B cell (primary cell): ENCODE results near the gene PAPLN. TPM values are rescaled to one million over a fixed set of nuclear protein-coding genes. Genes with fewer than 3 reads are reported as not detected.

ENCODE experiments used
- ATAC-seq: fragments of 200-7000 bp; cut with Tn5 transposase; one replicate; pipeline ENCODE4 v1.10.0; 2021; ENCODE audit warnings: low read depth, mild to moderate bottlenecking, moderate number of reproducible peaks, moderate library complexity
- CTCF ChIA-PET: fragments of 350-600 bp; sonication (Branson Sonifier 250); formaldehyde crosslinking; loops from one replicate; lab custom pipeline; 2021; ENCODE audit warnings: antibody characterized with exemption, inconsistent platforms; lab: Charles Lee
- POLR2A ChIA-PET: fragments of 350-600 bp; sonication (Branson Sonifier 250); formaldehyde crosslinking; loops from one replicate; lab custom pipeline; 2021; ENCODE audit warnings: antibody characterized with exemption; lab: Charles Lee
- DNase-seq: peaks from one replicate; pipeline ENCODE4 v3.0.0; 2013
- H2AFZ ChIP-seq: 2 replicates; pipeline ENCODE4 v1.6.1; 2012; ENCODE audit warnings: mild to moderate bottlenecking, low read depth, low read length; ENCODE audit not compliant: insufficient read depth, poor library complexity, severe bottlenecking
- H3K27ac ChIP-seq, 2 donors: 1 replicate in 1 of 2; 2 replicates in 1 of 2; pipeline ENCODE4 v1.5.1; 2012 to 2013; ENCODE audit warnings: low read length in 2 of 2, mild to moderate bottlenecking in 2 of 2, moderate library complexity in 1 of 2
- H3K27me3 ChIP-seq, 4 experiments: fragments of 200-600 bp in 1 of 4; sonication (generic) in 1 of 4; replicated peaks in 1 of 4; 1 replicate in 2 of 4; 2 replicates in 2 of 4; pipeline versions ENCODE4 v1.6.1 to v1.7.0; 2013 to 2016; ENCODE audit warnings: low read length in 3 of 4, mild to moderate bottlenecking in 2 of 4, mixed read lengths in 1 of 4, moderate library complexity in 1 of 4; ENCODE audit not compliant: insufficient read depth in 4 of 4, control insufficient read depth in 3 of 4; ENCODE audit errors: control extremely low read depth in 1 of 4
- H3K36me3 ChIP-seq, 2 experiments: replicated peaks in 1 of 2; 1 replicate in 1 of 2; 2 replicates in 1 of 2; pipeline versions ENCODE4 v1.6.1 to v1.7.1; 2013; ENCODE audit warnings: low read length in 1 of 2; ENCODE audit not compliant: insufficient read depth in 2 of 2, control insufficient read depth in 1 of 2; ENCODE audit errors: control extremely low read depth in 1 of 2, extremely low read depth in 1 of 2
- H3K4me1 ChIP-seq, 2 donors: fragments of 200-600 bp in 1 of 2; sonication (generic) in 1 of 2; 1 replicate in 1 of 2; 2 replicates in 1 of 2; pipeline versions ENCODE4 v1.5.1 to v1.6.1; 2013 to 2017; ENCODE audit warnings: low read length in 2 of 2; ENCODE audit not compliant: control insufficient read depth in 2 of 2, insufficient read depth in 2 of 2
- H3K4me2 ChIP-seq: replicated peaks from 2 replicates; pipeline ENCODE3; 2012; ENCODE audit warnings: mild to moderate bottlenecking, low read depth, low read length; ENCODE audit not compliant: poor library complexity, severe bottlenecking
- H3K4me3 ChIP-seq, 5 experiments: fragments of 200-600 bp in 1 of 5; sonication (generic) in 1 of 5; 1 replicate in 3 of 5; 2 replicates in 2 of 5; pipeline versions ENCODE4 v1.5.1 to v1.7.0; 2011 to 2016; ENCODE audit warnings: low read length in 4 of 5, mild to moderate bottlenecking in 4 of 5, low read depth in 2 of 5, control low read depth in 1 of 5, moderate library complexity in 1 of 5; ENCODE audit not compliant: insufficient read depth in 1 of 5; ENCODE audit errors: control extremely low read depth in 1 of 5, extremely low read depth in 1 of 5
- H3K79me2 ChIP-seq: fragments of 200-600 bp; sonication (generic); one replicate; pipeline ENCODE4 v1.6.0; 2016; ENCODE audit warnings: low read length; ENCODE audit not compliant: control insufficient read depth, insufficient read depth
- H3K9ac ChIP-seq: fragments of 200-600 bp; sonication (generic); 2 replicates; pipeline ENCODE4 v1.6.1; 2017; ENCODE audit warnings: mild to moderate bottlenecking, low read length, moderate library complexity
- H3K9me3 ChIP-seq, 3 donors: one replicate each; pipeline versions ENCODE4 v1.6.1 to v1.7.1; 2013; ENCODE audit warnings: low read length in 2 of 3; ENCODE audit not compliant: control insufficient read depth in 2 of 3, insufficient read depth in 1 of 3; ENCODE audit errors: control extremely low read depth in 1 of 3
- H4K20me1 ChIP-seq: 2 replicates; pipeline ENCODE4 v1.6.0; 2012; ENCODE audit warnings: mild to moderate bottlenecking, low read length; ENCODE audit not compliant: insufficient read depth, control insufficient read depth, poor library complexity, severe bottlenecking
- H3K27ac Mint-ChIP-seq: one replicate; pipeline ENCODE4 v1.8.0; 2021; ENCODE audit warnings: mixed read lengths
- H3K27me3 Mint-ChIP-seq: one replicate; pipeline ENCODE4 v1.8.0; 2021; ENCODE audit warnings: mixed read lengths
- H3K4me1 Mint-ChIP-seq: one replicate; pipeline ENCODE4 v1.8.0; 2021; ENCODE audit warnings: mixed read lengths
- H3K4me3 Mint-ChIP-seq: one replicate; pipeline ENCODE4 v1.8.0; 2021; ENCODE audit warnings: mixed read lengths
- H3K9me3 Mint-ChIP-seq: one replicate; pipeline ENCODE4 v1.8.0; 2022; ENCODE audit warnings: mixed read lengths; ENCODE audit not compliant: insufficient read depth
- CTCF ChIP-seq: fragments of 200-600 bp; IDR thresholded peaks from one replicate; pipeline ENCODE4 v1.8.0; 2022; ENCODE audit warnings: antibody characterized with exemption, mild to moderate bottlenecking
- EZH2 ChIP-seq: IDR thresholded peaks from 2 replicates; pipeline ENCODE4 v1.6.1; 2012; ENCODE audit warnings: borderline replicate concordance, low read depth, mild to moderate bottlenecking, moderate library complexity, low read length; ENCODE audit not compliant: insufficient read depth, poor library complexity, severe bottlenecking
- WGBS: methylation state at CpG from one replicate; pipeline ENCODE4 v1.1.5; 2013; ENCODE audit warnings: missing lambda C conversion rate; ENCODE audit not compliant: insufficient coverage; 5-methylcytosine and 5-hydroxymethylcytosine counted together
- intact Hi-C: fragments of 100-400 bp; cut with micrococcal nuclease; formaldehyde crosslinking; loops from one replicate; pipeline ENCODE4 v1.10.0; 2022
- polyA plus RNA-seq: library from polyadenylated mRNA; depleted of rRNA; stranded (reverse); fragments of >200 nt; gene quantifications from 2 replicates; pipeline ENCODE4 v1.2.3, GENCODE V29; 2012
- total RNA-seq, 2 donors: library from RNA; stranded (reverse); fragments of 120-200 nt in 1 of 2; gene quantifications; 1 replicate in 1 of 2; 2 replicates in 1 of 2; pipeline versions ENCODE4 v1.2.3 to v1.2.4, GENCODE V29; 2013 to 2022

PAPLN gene
- total and polyA plus RNA-seq, 2 donors (not counting 1 experiment from before 2014, with no cell fraction given) = 0.69 to 1.5 TPM

GRCh38 chr14:73238424-73238852 is 1.1 kb downstream of the PAPLN start:
- Mint-ChIP-seq H3K27ac (no peak overlapping the region), H3K4me1 (peaks cover 61% of the 10 kb centered on the region), H3K4me3 (peak overlapping the region; percentile 38), H3K27me3 (peaks cover 65% of the 10 kb centered on the region), H3K9me3 (no peaks in the 10 kb centered on the region)
- CTCF ChIA-PET = interaction anchor here (1.1 to 2.6 kb wide), 2 partner anchors 34 to 233 kb away, joined by 3 to 6 read pairs; no protein-coding TSS in a partner anchor
- Histone ChIP-seq H3K27me3 (peaks cover 0 to 84% (median 34%) of the 10 kb centered on the region in 4 experiments), H3K9me3 (peaks cover 0 to 15% (median 0%) of the 10 kb centered on the region in 3 donors), H3K4me3 (peak overlapping the region in 3 of 5 experiments; percentile 37 to 51 (median 40)), H4K20me1 (peaks cover 5% of the 10 kb centered on the region), H3K36me3 (no peaks in the 10 kb centered on the region), H3K79me2 (no peaks in the 10 kb centered on the region), H3K9ac (peak overlapping the region; percentile 51), H3K27ac (no peak overlapping the region), H3K4me2 (peak overlapping the region; percentile 82), H2AFZ (peak overlapping the region; percentile 52), H3K4me1 (peaks cover 65 to 70% of the 10 kb centered on the region in 2 donors)
- no peak for ATAC-seq
- 49% methylated on average over 3 of the region's 10 CpGs for WGBS
- TF ChIP-seq CTCF (no peak), EZH2 (peak; percentile 11)
- peak; percentile 36 for DNase-seq
- POLR2A ChIA-PET = no interaction called here
- intact Hi-C loops = no loop called here

DNA sequence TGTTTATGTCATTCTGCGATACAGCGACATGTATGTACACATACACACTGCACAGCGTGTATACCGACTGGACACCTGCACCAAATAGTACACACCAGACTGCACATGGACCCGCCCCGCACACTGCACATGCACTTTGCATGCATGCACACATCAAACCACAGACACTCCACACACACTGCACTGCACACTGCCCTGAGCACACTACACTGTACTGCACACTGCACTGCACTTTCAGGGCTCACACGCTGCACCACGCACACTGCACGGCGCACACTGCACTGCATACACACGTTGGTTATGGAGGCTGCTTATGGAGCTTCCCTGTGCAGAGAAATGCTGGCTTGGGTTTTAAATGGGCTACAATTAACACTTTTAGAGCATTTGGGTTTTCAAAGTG is 1.6 kb downstream of the PAPLN start:
- DNase-seq (no peak), ATAC-seq (no peak)
- no peak overlapping the region for H3K9ac ChIP-seq
- no peak overlapping the region for H2AFZ ChIP-seq
- no peak overlapping the region for H3K4me3 ChIP-seq
- H3K27me3 ChIP-seq = peaks cover 0 to 83% (median 34%) of the 10 kb centered on the region in 4 experiments
- H3K27me3 Mint-ChIP-seq = peaks cover 64% of the 10 kb centered on the region
- H3K27ac ChIP-seq = no peak overlapping the region
- H3K79me2 ChIP-seq = no peaks in the 10 kb centered on the region
- no peaks in the 10 kb centered on the region for H3K36me3 ChIP-seq
- intact Hi-C loops = no loop called here
- H4K20me1 ChIP-seq = peaks cover 5% of the 10 kb centered on the region
- no peaks in the 10 kb centered on the region for H3K9me3 Mint-ChIP-seq
- peak overlapping the region; percentile 55 for H3K4me2 ChIP-seq
- TF ChIP-seq CTCF = no peak
- TF ChIP-seq EZH2 = no peak
- peak overlapping the region; percentile 38 for H3K4me3 Mint-ChIP-seq
- ChIA-PET POLR2A (no interaction called here), CTCF (interaction anchor here (2.6 kb wide), 1 partner anchor 233 kb away, joined by 6 read pairs; no protein-coding TSS in a partner anchor)
- peaks cover 66% of the 10 kb centered on the region for H3K4me1 Mint-ChIP-seq
- H3K4me1 ChIP-seq = peaks cover 69 to 75% of the 10 kb centered on the region in 2 donors
- WGBS = 70% methylated on average over 9 of the region's 11 CpGs
- peaks cover 0 to 15% (median 0%) of the 10 kb centered on the region in 3 donors for H3K9me3 ChIP-seq
- H3K27ac Mint-ChIP-seq = no peak overlapping the region
